GM04504 (cell line): ENCODE measurements around the gene DUSP22.
"Not testable (repeated sequence)": the region's sequence is repeated elsewhere in the genome, so short reads cannot be mapped to it uniquely, and the experiment has no call there.

Source experiments
- DNase-seq: peaks from one replicate; pipeline ENCODE4 v3.0.0-alpha.2; 2012; ENCODE audit warnings: low read depth

The DUSP22 gene

GRCh38 chr6:325161-325860 lies 33.0 kb downstream of the DUSP22 start:
- DNase-seq = not testable (repeated sequence)

DNA sequence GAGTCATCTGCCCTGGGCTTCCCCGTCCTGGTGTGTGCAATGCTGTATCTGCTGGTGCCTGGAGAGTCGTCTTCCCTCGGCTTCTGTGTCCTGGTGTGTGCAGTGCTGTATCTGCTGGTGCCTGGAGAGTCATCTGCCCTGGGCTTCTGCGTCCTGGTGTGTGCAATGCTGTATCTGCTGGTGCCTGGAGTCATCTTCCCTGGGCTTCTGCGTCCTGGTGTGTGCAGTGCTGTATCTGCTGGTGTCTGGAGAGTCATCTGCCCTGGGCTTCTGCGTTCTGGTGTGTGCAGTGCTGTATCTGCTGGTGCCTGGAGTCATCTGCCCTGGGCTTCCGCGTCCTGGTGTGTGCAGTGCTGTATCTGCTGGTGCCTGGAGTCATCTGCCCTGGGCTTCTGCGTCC lies 33.8 kb downstream of the DUSP22 start:
- DNase-seq = not testable (repeated sequence)

DNA sequence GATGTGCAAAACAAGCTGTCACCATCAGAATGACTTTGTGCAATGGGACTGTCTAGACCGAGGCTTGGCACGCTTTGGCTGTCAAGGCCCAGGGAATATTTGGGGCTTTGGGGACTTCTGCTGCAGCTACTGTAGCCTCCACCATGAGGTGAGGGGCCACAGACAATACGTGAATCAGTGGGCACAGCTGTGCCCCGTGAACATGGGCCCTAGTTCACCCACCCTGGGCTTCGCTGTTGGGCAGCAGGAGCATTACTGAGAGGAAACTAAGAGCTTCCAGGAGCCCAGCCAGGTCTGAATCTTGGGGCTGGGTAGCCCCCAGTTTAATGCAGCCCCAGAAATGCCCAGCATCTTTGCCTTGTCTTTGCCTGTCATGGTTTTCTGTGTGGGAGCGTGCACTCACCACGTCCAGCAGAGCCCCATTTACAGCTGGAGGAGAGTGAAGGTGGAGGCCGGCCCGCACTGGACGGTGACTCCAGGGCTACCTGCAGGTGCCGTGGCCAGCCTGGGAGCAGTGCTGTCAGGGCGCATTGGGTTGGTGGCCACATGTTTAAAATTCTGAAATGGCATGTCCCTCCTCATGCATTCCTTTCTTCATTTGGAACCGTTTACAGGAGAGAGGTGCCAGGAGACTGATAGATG lies 34.7 kb downstream of the DUSP22 start:
- DNase-seq = peak; percentile 15

DNA sequence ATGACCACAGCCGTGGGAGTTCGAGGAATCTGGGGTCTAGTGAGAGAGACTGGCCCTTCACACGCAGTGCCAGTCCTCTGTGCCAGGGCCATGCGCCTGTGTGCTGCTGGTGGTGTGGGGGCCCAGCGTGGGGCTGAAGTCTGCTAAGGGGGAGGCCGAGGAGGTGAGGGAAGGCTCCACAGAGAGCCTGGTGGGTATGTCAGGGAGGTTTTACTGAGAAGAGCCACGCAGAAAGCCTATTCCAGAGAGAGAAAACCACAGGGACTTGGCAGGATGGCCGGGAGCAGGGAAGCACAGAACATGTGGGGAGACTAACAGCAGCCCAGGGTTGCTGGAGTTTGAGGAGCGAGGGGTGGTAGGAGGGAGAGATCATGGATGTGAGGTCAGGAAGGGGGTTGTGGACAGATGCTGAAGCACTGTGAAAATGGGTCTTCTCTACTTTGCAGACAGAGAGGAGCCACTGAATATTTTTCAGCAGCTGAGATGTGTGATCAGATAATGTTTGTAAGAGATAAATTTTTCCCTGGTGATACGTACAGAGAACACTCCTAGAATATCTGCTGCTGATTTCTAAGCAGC lies 35.3 kb downstream of the DUSP22 start:
- DNase-seq = peak; percentile 32

GRCh38 chr6:328136-328670 lies 35.9 kb downstream of the DUSP22 start:
- peak; percentile 82 for DNase-seq

- DNase-seq = no peak
These were observed 36.6 kb downstream of the DUSP22 start for GRCh38 chr6:328924-329323.

- DNase-seq = no peak
These were observed 37.8 kb downstream of the DUSP22 start for GRCh38 chr6:329888-330691.

- DNase-seq = no peak
These were observed 38.7 kb downstream of the DUSP22 start for GRCh38 chr6:330948-331347.

DNA sequence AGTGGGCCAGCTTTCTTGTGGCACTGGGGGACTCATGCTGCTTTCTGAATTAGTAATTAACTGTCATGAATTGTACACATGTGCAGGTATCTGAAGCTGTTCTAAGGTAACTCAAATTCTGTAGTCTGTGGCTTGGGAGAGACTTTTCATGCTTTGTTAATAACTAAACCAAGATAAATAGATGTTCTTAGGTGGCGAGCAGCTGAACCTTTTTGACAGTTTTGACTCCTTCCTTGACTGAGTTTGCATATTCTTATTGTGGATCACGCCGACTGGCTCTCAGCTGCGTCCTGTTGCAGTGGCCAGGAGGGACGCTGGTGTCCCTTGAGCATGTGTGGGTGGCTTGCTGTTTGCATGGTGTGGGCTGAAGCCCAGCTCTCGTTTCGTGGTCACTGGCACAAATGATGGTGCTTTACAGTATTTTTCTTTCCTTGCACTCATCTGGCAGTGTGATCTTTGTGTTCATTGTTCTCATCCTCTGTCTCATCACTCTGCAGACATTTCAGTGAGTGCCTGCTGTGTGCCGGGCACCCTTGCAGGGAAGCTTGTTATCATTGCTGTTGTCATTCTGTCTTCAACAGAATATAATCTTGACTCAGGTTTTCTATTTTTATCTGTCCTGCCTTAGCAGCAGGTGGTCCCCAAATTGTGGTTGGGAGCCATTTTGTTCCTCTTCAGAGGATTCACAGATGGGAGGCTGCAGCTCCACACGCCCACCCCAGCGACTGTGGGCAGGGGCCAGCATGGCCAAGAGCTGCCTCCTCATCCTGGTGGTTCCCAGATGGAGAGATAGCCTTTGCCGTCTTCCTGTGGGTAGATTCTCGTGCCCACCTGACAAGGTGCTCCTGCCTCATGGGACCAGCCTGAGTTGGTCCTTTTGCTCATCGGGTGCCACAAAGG lies 39.6 kb downstream of the DUSP22 start:
- DNase-seq = no peak

DNA sequence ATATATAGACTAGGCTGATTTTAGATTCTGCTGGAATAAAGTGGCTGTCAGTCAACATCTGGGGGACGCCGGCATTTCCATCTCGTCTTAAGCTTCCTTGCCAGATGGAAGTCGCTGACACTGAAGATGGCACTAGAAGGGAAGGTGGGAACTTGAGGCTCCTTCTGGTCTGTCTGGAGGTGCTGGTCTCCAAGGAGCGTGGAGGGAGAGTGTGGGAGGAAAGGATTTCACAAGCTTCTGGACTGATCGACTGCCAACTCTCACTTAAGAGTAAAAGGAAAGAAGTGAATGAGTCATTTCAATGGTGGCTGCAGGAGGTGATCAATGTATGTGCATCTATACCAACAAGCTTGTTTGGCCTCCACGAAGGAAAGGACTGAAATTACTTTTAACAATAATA lies 40.4 kb downstream of the DUSP22 start:
- peak; percentile 7 for DNase-seq

- no peak for DNase-seq
These were observed 41.2 kb downstream of the DUSP22 start for GRCh38 chr6:333379-334002.

DNA sequence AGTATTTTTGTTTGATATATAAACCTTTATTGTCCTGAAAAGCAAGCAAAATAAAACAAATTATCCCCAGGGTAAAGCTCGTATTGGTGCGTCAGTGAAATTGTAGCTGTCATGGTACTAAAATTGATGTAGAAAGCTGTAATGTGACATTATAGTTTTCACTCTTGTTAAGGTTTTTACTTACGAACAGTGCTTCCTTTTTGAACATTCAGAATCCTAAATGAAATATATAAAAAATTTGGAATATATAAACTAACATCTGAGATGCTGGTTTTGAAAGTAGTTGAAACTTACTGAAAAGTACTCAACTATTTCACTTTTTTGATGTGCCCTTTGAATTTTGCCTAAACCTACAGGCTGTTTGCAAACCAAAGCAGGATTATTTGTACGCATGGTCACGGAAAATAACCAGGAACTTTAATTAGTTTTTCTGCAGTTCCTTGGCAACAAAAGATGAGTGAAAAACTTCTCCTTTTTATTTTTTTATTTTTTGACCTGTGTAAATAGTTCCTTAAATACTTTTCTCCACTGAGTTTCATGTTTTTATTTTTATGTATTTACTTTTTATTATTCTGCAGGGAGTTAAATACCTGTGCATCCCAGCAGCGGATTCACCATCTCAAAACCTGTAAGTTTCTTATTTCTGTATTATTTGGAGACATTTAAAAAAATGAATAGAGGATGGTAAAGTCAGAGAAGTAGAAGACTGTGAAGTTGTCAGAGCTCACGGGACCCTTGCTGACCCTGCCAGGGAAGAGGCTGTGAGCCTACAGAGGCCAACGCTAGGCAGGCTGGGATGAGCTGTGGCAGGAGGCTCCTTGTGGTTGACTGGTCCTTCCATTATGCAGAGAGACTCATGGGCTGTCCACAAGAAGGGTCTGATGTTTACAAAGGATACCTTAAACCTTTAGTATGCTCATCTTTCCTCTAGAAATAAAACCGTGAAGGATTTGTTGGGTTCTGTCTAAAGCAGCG lies 42.5 kb downstream of the DUSP22 start:
- DNase-seq = no peak

DNA sequence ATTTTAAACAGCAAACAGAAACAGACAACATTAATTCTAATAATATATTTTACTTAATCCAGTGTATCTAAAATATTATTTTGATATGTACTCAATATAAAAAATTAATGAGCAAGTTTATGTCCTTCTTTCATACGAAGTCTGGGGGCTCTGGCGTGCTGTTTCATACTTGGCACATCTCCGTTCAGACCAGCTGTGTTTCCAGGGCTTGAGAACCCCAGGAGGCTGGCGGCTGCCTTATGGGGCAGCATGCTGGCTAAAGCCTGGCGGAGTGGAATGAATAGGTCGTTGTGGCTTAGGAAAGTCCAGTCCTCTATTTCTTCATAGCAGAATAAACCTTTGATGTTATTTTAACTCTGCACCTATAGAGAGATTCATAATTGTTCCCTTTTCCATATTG lies 43.3 kb downstream of the DUSP22 start:
- no peak for DNase-seq

DNA sequence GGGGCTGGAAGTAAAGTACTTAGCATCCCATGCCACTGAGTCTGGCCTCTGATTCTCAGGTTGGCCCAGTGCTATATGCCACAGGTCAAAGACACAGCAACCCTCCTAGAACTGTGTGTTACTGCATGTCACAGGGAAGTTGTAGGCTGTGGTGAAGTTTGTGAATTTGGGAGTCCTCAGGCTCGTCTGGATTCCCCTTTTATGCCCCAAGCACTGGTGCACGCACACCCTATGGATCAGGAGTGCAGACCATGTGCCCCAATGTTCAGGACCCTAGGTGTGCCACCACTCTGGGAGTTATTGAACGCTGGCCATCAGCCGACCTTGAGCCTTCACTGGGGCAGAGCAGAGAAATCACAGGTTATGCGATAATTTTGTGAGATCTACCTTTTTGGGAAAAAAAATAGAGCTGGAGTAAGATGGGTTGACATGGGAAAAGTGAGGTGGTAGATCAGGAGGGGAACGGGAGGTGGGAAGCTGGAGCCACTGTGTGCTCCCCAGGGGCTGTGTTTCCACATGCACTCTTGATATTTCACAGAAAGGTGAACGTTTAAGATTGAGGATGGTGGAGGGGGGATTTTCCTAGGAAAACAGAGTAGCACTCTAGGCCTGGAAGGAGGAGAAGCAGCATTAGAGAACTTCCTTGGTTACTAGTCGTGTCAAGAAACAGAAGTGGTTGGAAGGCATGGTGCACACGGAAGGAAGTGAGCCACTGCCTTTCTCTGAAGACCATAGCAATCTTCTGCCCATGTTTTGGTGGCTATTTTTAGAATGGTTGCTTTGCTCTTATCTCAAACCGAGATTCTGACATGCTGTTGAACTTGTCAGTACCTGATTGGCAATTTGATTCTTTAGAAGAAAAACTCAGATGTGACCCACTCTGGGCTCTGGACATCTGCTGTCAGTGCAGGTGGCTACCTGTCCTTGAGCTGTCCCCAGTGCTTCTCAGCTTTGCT lies 44.1 kb downstream of the DUSP22 start:
- DNase-seq = no peak

- DNase-seq = no peak
These were observed 45.6 kb downstream of the DUSP22 start for GRCh38 chr6:337805-338368.

GRCh38 chr6:338815-339262 lies 46.6 kb downstream of the DUSP22 start:
- no peak for DNase-seq

- DNase-seq = no peak
These were observed 47.2 kb downstream of the DUSP22 start for GRCh38 chr6:339480-339879.
